ENCODE data around the gene TPM4. TPM values are rescaled to one million over a fixed set of nuclear protein-coding genes. Genes with fewer than 3 reads are reported as not detected.
"Not testable (repeated sequence)": the region's sequence is repeated elsewhere in the genome, so short reads cannot be mapped to it uniquely, and the experiment has no call there.

TPM4 gene
- total RNA-seq, 2 experiments from 2014 or later: 182 to 185 TPM

- no peaks in the 10 kb centered on the region for H3K9me3 Mint-ChIP-seq
- no peak overlapping the region for H3K27ac ChIP-seq (ENCODE audit: low read depth in 1 of 2, low read length in 2 of 2)
- H3K4me3 Mint-ChIP-seq: no peak overlapping the region
- peaks cover 98% of the 10 kb centered on the region for H3K36me3 Mint-ChIP-seq (ENCODE audit: low read depth)
- no peak for TF ChIP-seq CTCF (IDR thresholded peaks at IDR 0.05)
- POLR2A ChIA-PET: interaction anchor here (1.2 to 2.1 kb wide), 3 partner anchors 22 to 57 kb away, joined by 3 to 5 read pairs (median 3); partner anchors contain the start of gene TPM4
- no peaks in the 10 kb centered on the region for H3K27me3 Mint-ChIP-seq
- peak overlapping the region; percentile 51 for H3K27ac Mint-ChIP-seq
- peaks cover 31% of the 10 kb centered on the region for H3K4me1 Mint-ChIP-seq (ENCODE audit: low read depth)
- peaks cover 96% of the 10 kb centered on the region for H3K36me3 ChIP-seq (ENCODE audit: insufficient read depth, low read length)
- H3K27me3 ChIP-seq (ENCODE audit: control insufficient read depth in 1 of 2, insufficient read depth in 2 of 2, low read length in 2 of 2): no peaks in the 10 kb centered on the region
- intact Hi-C loops (cut with DNase I, micrococcal nuclease): loop anchor here in 1 of 2 experiments (5.0 kb wide), 1 partner anchor 36 kb away; no protein-coding TSS in a partner anchor
- H3K9me3 ChIP-seq (ENCODE audit: control insufficient read depth in 1 of 2, insufficient read depth in 1 of 2, low read length in 2 of 2): no peaks in the 10 kb centered on the region
- DNase-seq (no peak), ATAC-seq (ENCODE audit: poor library complexity) (no peak)
- no peak overlapping the region for H3K4me3 ChIP-seq (ENCODE audit: low read length)
- CTCF ChIA-PET: interaction anchor here (2.5 kb wide), 1 partner anchor 28 kb away, joined by 10 read pairs; no protein-coding TSS in a partner anchor
- H3K4me1 ChIP-seq (ENCODE audit: insufficient read depth, low read length): peaks cover 2% of the 10 kb centered on the region
These were observed 22.1 kb downstream of the TPM4 start for GRCh38 chr19:16098416-16098768.

GRCh38 chr19:16098821-16099220, 22.5 kb downstream of the TPM4 start:
- Histone ChIP-seq H3K27ac (ENCODE audit: low read depth in 1 of 2, low read length in 2 of 2) (no peak overlapping the region), H3K27me3 (ENCODE audit: control insufficient read depth in 1 of 2, insufficient read depth in 2 of 2, low read length in 2 of 2) (no peaks in the 10 kb centered on the region), H3K4me1 (ENCODE audit: insufficient read depth, low read length) (no peaks in the 10 kb centered on the region), H3K36me3 (ENCODE audit: insufficient read depth, low read length) (peaks cover 95% of the 10 kb centered on the region), H3K9me3 (ENCODE audit: control insufficient read depth in 1 of 2, insufficient read depth in 1 of 2, low read length in 2 of 2) (no peaks in the 10 kb centered on the region), H3K4me3 (ENCODE audit: low read length) (no peak overlapping the region)
- DNase-seq (no peak), ATAC-seq (ENCODE audit: poor library complexity) (no peak)
- TF ChIP-seq CTCF (IDR thresholded peaks at IDR 0.05): no peak
- no peak overlapping the region for H3K4me3 Mint-ChIP-seq
- CTCF ChIA-PET: no interaction called here
- H3K9me3 Mint-ChIP-seq: no peaks in the 10 kb centered on the region
- POLR2A ChIA-PET: interaction anchor here (1.2 to 2.1 kb wide), 3 partner anchors 23 to 57 kb away, joined by 3 to 5 read pairs (median 3); partner anchors contain the start of gene TPM4
- H3K36me3 Mint-ChIP-seq (ENCODE audit: low read depth): peaks cover 96% of the 10 kb centered on the region
- H3K27ac Mint-ChIP-seq: no peak overlapping the region
- intact Hi-C loops (cut with DNase I, micrococcal nuclease): loop anchor here in 1 of 2 experiments (5.0 kb wide), 1 partner anchor 37 kb away; no protein-coding TSS in a partner anchor
- peaks cover 26% of the 10 kb centered on the region for H3K4me1 Mint-ChIP-seq (ENCODE audit: low read depth)
- no peaks in the 10 kb centered on the region for H3K27me3 Mint-ChIP-seq

GRCh38 chr19:16099314-16099965, 23.1 kb downstream of the TPM4 start:
- not testable (repeated sequence) for H3K27ac ChIP-seq (ENCODE audit: low read depth in 1 of 2, low read length in 2 of 2); DNase-seq; H3K27me3 Mint-ChIP-seq; ATAC-seq (ENCODE audit: poor library complexity); H3K9me3 Mint-ChIP-seq; H3K4me3 ChIP-seq (ENCODE audit: low read length); H3K4me3 Mint-ChIP-seq; H3K27me3 ChIP-seq (ENCODE audit: control insufficient read depth in 1 of 2, insufficient read depth in 2 of 2, low read length in 2 of 2); H3K9me3 ChIP-seq (ENCODE audit: control insufficient read depth in 1 of 2, insufficient read depth in 1 of 2, low read length in 2 of 2); H3K4me1 ChIP-seq (ENCODE audit: insufficient read depth, low read length)
- Mint-ChIP-seq H3K4me1 (ENCODE audit: low read depth) (peaks cover 24% of the 10 kb centered on the region), H3K36me3 (ENCODE audit: low read depth) (peaks cover 91% of the 10 kb centered on the region), H3K27ac (peak overlapping the region; percentile 14)
- CTCF ChIA-PET: interaction anchor here (0.8 to 1.8 kb wide), 5 partner anchors 11 to 270 kb away, joined by 3 to 6 read pairs (median 3); no protein-coding TSS in a partner anchor
- intact Hi-C loops (cut with DNase I, micrococcal nuclease): loop anchor here in 1 of 2 experiments (5.0 kb wide), 1 partner anchor 37 kb away; no protein-coding TSS in a partner anchor
- POLR2A ChIA-PET: interaction anchor here (0.6 to 1.5 kb wide), 3 partner anchors 9 to 58 kb away, joined by 3 read pairs; no protein-coding TSS in a partner anchor
- H3K36me3 ChIP-seq (ENCODE audit: insufficient read depth, low read length): peaks cover 89% of the 10 kb centered on the region

Data from CD4-positive, alpha-beta T cell (primary cell).